Measurements from ENCODE around the gene GMPR. TPM values are rescaled to one million over a fixed set of nuclear protein-coding genes. Genes with fewer than 3 reads are reported as not detected.

GMPR gene
- total RNA-seq, 2 experiments from 2014 or later: 0.94 to 1.0 TPM

- H3K4me1 Mint-ChIP-seq (ENCODE audit: low read depth): no peaks in the 10 kb centered on the region
- no peak overlapping the region for H3K27ac Mint-ChIP-seq
- no peak overlapping the region for H3K4me3 Mint-ChIP-seq
- intact Hi-C loops (cut with micrococcal nuclease): no loop called here
- H3K36me3 Mint-ChIP-seq (ENCODE audit: low read depth): no peaks in the 10 kb centered on the region
- CTCF ChIA-PET: interaction anchor here (0.9 kb wide), 1 partner anchor 56 kb away, joined by 3 read pairs; no protein-coding TSS in a partner anchor
- no peaks in the 10 kb centered on the region for H3K9me3 Mint-ChIP-seq
- no peak for DNase-seq
- no peaks in the 10 kb centered on the region for H3K27me3 Mint-ChIP-seq (ENCODE audit: low read depth)
Measured at GRCh38 chr6:16270178-16270794, 31.9 kb downstream of the GMPR start.

- Mint-ChIP-seq H3K36me3 (ENCODE audit: low read depth) (no peaks in the 10 kb centered on the region), H3K27me3 (ENCODE audit: low read depth) (no peaks in the 10 kb centered on the region), H3K4me3 (no peak overlapping the region), H3K27ac (no peak overlapping the region), H3K4me1 (ENCODE audit: low read depth) (no peaks in the 10 kb centered on the region), H3K9me3 (no peaks in the 10 kb centered on the region)
- no peak for DNase-seq
- intact Hi-C loops (cut with micrococcal nuclease): no loop called here
- CTCF ChIA-PET: no interaction called here
Measured at GRCh38 chr6:16271428-16271827, 33.0 kb downstream of the GMPR start.

GRCh38 chr6:16272201-16272600 lies 33.8 kb downstream of the GMPR start:
- H3K9me3 Mint-ChIP-seq: no peaks in the 10 kb centered on the region
- no peaks in the 10 kb centered on the region for H3K4me1 Mint-ChIP-seq (ENCODE audit: low read depth)
- H3K4me3 Mint-ChIP-seq: no peak overlapping the region

GRCh38 chr6:16273256-16273655 lies 34.9 kb downstream of the GMPR start:
- Mint-ChIP-seq H3K36me3 (ENCODE audit: low read depth) (no peaks in the 10 kb centered on the region), H3K4me3 (no peak overlapping the region), H3K4me1 (ENCODE audit: low read depth) (peaks cover 2% of the 10 kb centered on the region), H3K27ac (no peak overlapping the region), H3K9me3 (no peaks in the 10 kb centered on the region), H3K27me3 (ENCODE audit: low read depth) (no peaks in the 10 kb centered on the region)
- CTCF ChIA-PET: interaction anchor here (0.6 to 0.7 kb wide), 2 partner anchors 56 to 66 kb away, joined by 3 read pairs; no protein-coding TSS in a partner anchor
- DNase-seq: no peak
- intact Hi-C loops (cut with micrococcal nuclease): no loop called here

More at GRCh38 chr6:16272201-16272600, 33.8 kb downstream of the GMPR start:
- no peaks in the 10 kb centered on the region for H3K27me3 Mint-ChIP-seq (ENCODE audit: low read depth)
- H3K27ac Mint-ChIP-seq: no peak overlapping the region
- intact Hi-C loops (cut with micrococcal nuclease): no loop called here
- no peak for DNase-seq
- CTCF ChIA-PET: no interaction called here
- H3K36me3 Mint-ChIP-seq (ENCODE audit: low read depth): no peaks in the 10 kb centered on the region

GRCh38 chr6:16274483-16274882 lies 36.1 kb downstream of the GMPR start:
- no peaks in the 10 kb centered on the region for H3K9me3 Mint-ChIP-seq
- peaks cover 2% of the 10 kb centered on the region for H3K4me1 Mint-ChIP-seq (ENCODE audit: low read depth)
- H3K27me3 Mint-ChIP-seq (ENCODE audit: low read depth): no peaks in the 10 kb centered on the region
- intact Hi-C loops (cut with micrococcal nuclease): no loop called here
- no peaks in the 10 kb centered on the region for H3K36me3 Mint-ChIP-seq (ENCODE audit: low read depth)
- no peak overlapping the region for H3K4me3 Mint-ChIP-seq
- no peak overlapping the region for H3K27ac Mint-ChIP-seq
- CTCF ChIA-PET: interaction anchor here (1.2 kb wide), 1 partner anchor 11 kb away, joined by 3 read pairs; no protein-coding TSS in a partner anchor
- DNase-seq: no peak

GRCh38 chr6:16274885-16275589 lies 36.6 kb downstream of the GMPR start:
- Mint-ChIP-seq H3K9me3 (no peaks in the 10 kb centered on the region), H3K4me1 (ENCODE audit: low read depth) (peaks cover 2% of the 10 kb centered on the region), H3K36me3 (ENCODE audit: low read depth) (no peaks in the 10 kb centered on the region), H3K27ac (no peak overlapping the region), H3K4me3 (no peak overlapping the region), H3K27me3 (ENCODE audit: low read depth) (no peaks in the 10 kb centered on the region)
- CTCF ChIA-PET: interaction anchor here (1.1 to 1.2 kb wide), 2 partner anchors 11 to 42 kb away, joined by 3 read pairs; no protein-coding TSS in a partner anchor
- DNase-seq: no peak
- intact Hi-C loops (cut with micrococcal nuclease): no loop called here

GRCh38 chr6:16277101-16277981 lies 39.0 kb downstream of the GMPR start:
- no peaks in the 10 kb centered on the region for H3K9me3 Mint-ChIP-seq
- H3K4me3 Mint-ChIP-seq: no peak overlapping the region
- H3K4me1 Mint-ChIP-seq (ENCODE audit: low read depth): peaks cover 2% of the 10 kb centered on the region
- intact Hi-C loops (cut with micrococcal nuclease): no loop called here
- CTCF ChIA-PET: interaction anchor here (1.0 to 1.5 kb wide), 2 partner anchors 9 to 11 kb away, joined by 3 to 4 read pairs; no protein-coding TSS in a partner anchor
- peak; percentile 42 for DNase-seq
- no peaks in the 10 kb centered on the region for H3K27me3 Mint-ChIP-seq (ENCODE audit: low read depth)
- no peaks in the 10 kb centered on the region for H3K36me3 Mint-ChIP-seq (ENCODE audit: low read depth)
- no peak overlapping the region for H3K27ac Mint-ChIP-seq

GRCh38 chr6:16278048-16278724 lies 39.8 kb downstream of the GMPR start:
- CTCF ChIA-PET: interaction anchor here (1.0 to 1.5 kb wide), 2 partner anchors 8 to 12 kb away, joined by 3 to 4 read pairs; no protein-coding TSS in a partner anchor
- no peaks in the 10 kb centered on the region for H3K36me3 Mint-ChIP-seq (ENCODE audit: low read depth)
- H3K27me3 Mint-ChIP-seq (ENCODE audit: low read depth): no peaks in the 10 kb centered on the region
- intact Hi-C loops (cut with micrococcal nuclease): no loop called here
- peaks cover 2% of the 10 kb centered on the region for H3K4me1 Mint-ChIP-seq (ENCODE audit: low read depth)
- no peak for DNase-seq
- no peaks in the 10 kb centered on the region for H3K9me3 Mint-ChIP-seq
- H3K27ac Mint-ChIP-seq: no peak overlapping the region
- H3K4me3 Mint-ChIP-seq: no peak overlapping the region

- Mint-ChIP-seq H3K27ac (no peak overlapping the region), H3K9me3 (no peaks in the 10 kb centered on the region), H3K4me1 (ENCODE audit: low read depth) (peaks cover 2% of the 10 kb centered on the region), H3K27me3 (ENCODE audit: low read depth) (no peaks in the 10 kb centered on the region), H3K4me3 (no peak overlapping the region), H3K36me3 (ENCODE audit: low read depth) (no peaks in the 10 kb centered on the region)
- DNase-seq: no peak
- intact Hi-C loops (cut with micrococcal nuclease): no loop called here
- CTCF ChIA-PET: interaction anchor here (1.5 kb wide), 1 partner anchor 12 kb away, joined by 4 read pairs; no protein-coding TSS in a partner anchor
Measured at GRCh38 chr6:16278750-16279149, 40.4 kb downstream of the GMPR start.

GRCh38 chr6:16279243-16279642 lies 40.9 kb downstream of the GMPR start:
- Mint-ChIP-seq H3K4me3 (no peak overlapping the region), H3K4me1 (ENCODE audit: low read depth) (peaks cover 2% of the 10 kb centered on the region), H3K27ac (no peak overlapping the region), H3K9me3 (no peaks in the 10 kb centered on the region), H3K36me3 (ENCODE audit: low read depth) (no peaks in the 10 kb centered on the region), H3K27me3 (ENCODE audit: low read depth) (no peaks in the 10 kb centered on the region)
- intact Hi-C loops (cut with micrococcal nuclease): no loop called here
- CTCF ChIA-PET: no interaction called here
- no peak for DNase-seq

GRCh38 chr6:16282370-16282769 lies 44.0 kb downstream of the GMPR start:
- H3K27ac Mint-ChIP-seq: no peak overlapping the region
- CTCF ChIA-PET: no interaction called here
- intact Hi-C loops (cut with micrococcal nuclease): no loop called here

GRCh38 chr6:16284472-16284871 lies 46.1 kb downstream of the GMPR start:
- H3K4me1 Mint-ChIP-seq (ENCODE audit: low read depth): no peaks in the 10 kb centered on the region
- H3K27me3 Mint-ChIP-seq (ENCODE audit: low read depth): no peaks in the 10 kb centered on the region
- H3K36me3 Mint-ChIP-seq (ENCODE audit: low read depth): no peaks in the 10 kb centered on the region
- no peak for DNase-seq
- no peak overlapping the region for H3K27ac Mint-ChIP-seq
- CTCF ChIA-PET: interaction anchor here (1.1 to 3.2 kb wide), 2 partner anchors 34 to 48 kb away, joined by 3 to 8 read pairs; no protein-coding TSS in a partner anchor
- H3K4me3 Mint-ChIP-seq: no peak overlapping the region
- intact Hi-C loops (cut with micrococcal nuclease): no loop called here
- no peaks in the 10 kb centered on the region for H3K9me3 Mint-ChIP-seq

More at GRCh38 chr6:16282370-16282769, 44.0 kb downstream of the GMPR start:
- Mint-ChIP-seq H3K4me1 (ENCODE audit: low read depth) (peaks cover 2% of the 10 kb centered on the region), H3K36me3 (ENCODE audit: low read depth) (no peaks in the 10 kb centered on the region), H3K27me3 (ENCODE audit: low read depth) (no peaks in the 10 kb centered on the region), H3K9me3 (no peaks in the 10 kb centered on the region), H3K4me3 (no peak overlapping the region)
- DNase-seq: no peak
